ENCODE data around the gene SH3BP1.
A peak's percentile ranks its signal among the peaks of the same experiment; 100 is the strongest.

GRCh38 chr22:37607010-37607934, 32.2 kb upstream of the SH3BP1 start:
- TF ChIP-seq CTCF (IDR thresholded peaks at IDR 0.05; ENCODE audit: low read depth, low read length) (peak; percentile 98), EZH2phosphoT487 (IDR thresholded peaks at IDR 0.05; ENCODE audit: low read depth) (no peak)
